ENCODE results near the gene DUSP22.

GRCh38 chr6:387293-387741, 95.0 kb downstream of the DUSP22 start:
- no peak for TF ChIP-seq POLR2AphosphoS5 (IDR thresholded peaks at IDR 0.05; ENCODE audit: low read depth, low read length)
- no peak for TF ChIP-seq TAF1 (IDR thresholded peaks at IDR 0.05; ENCODE audit: borderline replicate concordance, insufficient read depth, low read length)
- no peak for TF ChIP-seq REST (IDR thresholded peaks at IDR 0.05; ENCODE audit: insufficient read depth in 1 of 2, low read depth in 2 of 2, low read length in 2 of 2)

Measured in PFSK-1 (cell line).